Duodenal mucosa (tissue), 2 donors: ENCODE measurements around the gene UBE3A.

Experiments
- H3K27ac ChIP-seq: one replicate; pipeline ENCODE4 v1.7.0; 2013; ENCODE audit warnings: low read depth, low read length
- H3K27me3 ChIP-seq, 2 donors: one replicate each; pipeline ENCODE4 v1.7.0; 2013; ENCODE audit warnings: low read length in 2 of 2, control low read depth in 1 of 2; ENCODE audit not compliant: insufficient read depth in 2 of 2, control insufficient read depth in 1 of 2
- H3K36me3 ChIP-seq, 2 donors: one replicate each; pipeline ENCODE4 v1.7.0; 2013; ENCODE audit warnings: low read length in 2 of 2, control low read depth in 1 of 2; ENCODE audit not compliant: insufficient read depth in 2 of 2, control insufficient read depth in 1 of 2
- H3K4me1 ChIP-seq, 2 donors: one replicate each; pipeline ENCODE4 v1.7.0; 2013; ENCODE audit warnings: low read length in 2 of 2, control low read depth in 1 of 2; ENCODE audit not compliant: insufficient read depth in 2 of 2, control insufficient read depth in 1 of 2
- H3K4me3 ChIP-seq, 2 donors: one replicate each; pipeline ENCODE4 v1.7.0; 2013; ENCODE audit warnings: low read length in 2 of 2, low read depth in 1 of 2
- H3K9ac ChIP-seq, 2 donors: one replicate each; pipeline ENCODE4 v1.7.0; 2013; ENCODE audit warnings: low read length in 2 of 2, low read depth in 1 of 2
- H3K9me3 ChIP-seq, 2 donors: one replicate each; pipeline ENCODE4 v1.7.0; 2013; ENCODE audit warnings: low read length in 2 of 2, control low read depth in 1 of 2; ENCODE audit not compliant: control insufficient read depth in 1 of 2

Gene UBE3A

GRCh38 chr15:25441111-25441510 lies 2.3 kb upstream of the UBE3A start:
- H3K27ac ChIP-seq = no peak overlapping the region
- no peaks in the 10 kb centered on the region for H3K9me3 ChIP-seq
- H3K27me3 ChIP-seq = no peaks in the 10 kb centered on the region
- peaks cover 21% of the 10 kb centered on the region in 2 donors for H3K4me1 ChIP-seq
- no peak overlapping the region for H3K9ac ChIP-seq
- H3K36me3 ChIP-seq = no peaks in the 10 kb centered on the region
- H3K4me3 ChIP-seq = no peak overlapping the region

- Histone ChIP-seq H3K36me3 (peaks cover 0 to 4% of the 10 kb centered on the region in 2 donors), H3K27ac (peak overlapping the region; percentile 88), H3K9ac (peak overlapping the region; percentile 80 to 84), H3K27me3 (no peaks in the 10 kb centered on the region), H3K9me3 (no peaks in the 10 kb centered on the region), H3K4me1 (peaks cover 21 to 32% of the 10 kb centered on the region in 2 donors), H3K4me3 (peak overlapping the region; percentile 90 to 91)
Measured at GRCh38 chr15:25439369-25439836, 579 bp upstream of the UBE3A start.

DNA sequence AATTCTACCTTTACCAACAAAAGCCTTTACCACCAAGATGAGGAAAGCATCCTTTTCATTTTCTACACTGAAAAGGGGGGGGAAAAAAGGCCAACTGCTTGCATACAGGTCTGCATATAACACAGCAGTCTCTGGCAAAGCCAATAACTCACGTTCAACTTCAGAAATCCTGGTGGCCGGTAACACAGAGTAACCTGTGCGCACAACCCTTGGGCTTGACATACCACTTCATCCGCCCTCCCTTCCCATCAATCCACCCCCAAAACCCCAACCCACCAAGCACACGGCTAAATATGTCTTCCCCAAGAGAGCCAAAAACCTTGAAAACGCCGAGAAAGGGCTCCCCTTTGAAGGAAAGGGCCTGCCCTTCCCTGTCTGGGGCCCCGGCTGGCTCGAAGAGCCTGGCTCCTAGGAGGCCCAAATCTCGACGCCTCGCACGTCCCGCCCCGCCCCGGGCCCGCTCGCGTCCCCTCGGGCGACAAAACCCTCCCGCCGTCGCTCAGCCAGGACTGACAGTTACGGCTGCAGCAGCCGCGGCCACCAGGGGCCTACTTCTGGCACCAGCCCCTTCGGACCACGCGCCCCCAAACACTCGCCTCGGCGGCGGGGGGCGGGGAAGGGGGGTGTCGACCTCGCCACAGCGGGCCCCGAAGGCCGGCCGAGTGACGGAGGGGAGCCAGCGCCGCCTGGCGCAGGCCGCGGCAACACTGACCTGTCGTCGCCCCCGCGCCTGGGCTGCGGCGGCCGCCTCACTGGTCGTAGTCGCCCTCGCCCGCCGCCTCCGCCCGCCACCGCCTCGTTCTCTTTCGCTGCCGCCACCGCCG lies 835 bp downstream of the UBE3A start:
- peaks cover 0 to 4% of the 10 kb centered on the region in 2 donors for H3K36me3 ChIP-seq
- peaks cover 21 to 34% of the 10 kb centered on the region in 2 donors for H3K4me1 ChIP-seq
- peak overlapping the region; percentile 82 for H3K9ac ChIP-seq
- H3K9me3 ChIP-seq = no peaks in the 10 kb centered on the region
- no peaks in the 10 kb centered on the region for H3K27me3 ChIP-seq
- H3K27ac ChIP-seq = peak overlapping the region; percentile 93
- peak overlapping the region; percentile 90 to 93 for H3K4me3 ChIP-seq

- Histone ChIP-seq H3K4me1 (peaks cover 21 to 39% of the 10 kb centered on the region in 2 donors), H3K9ac (peak overlapping the region in 1 of 2 donors; percentile 15), H3K36me3 (peaks cover 0 to 4% of the 10 kb centered on the region in 2 donors), H3K27ac (no peak overlapping the region), H3K4me3 (peak overlapping the region; percentile 90 to 93), H3K9me3 (no peaks in the 10 kb centered on the region), H3K27me3 (no peaks in the 10 kb centered on the region)
Measured at GRCh38 chr15:25436707-25437106, 2.1 kb downstream of the UBE3A start.

DNA sequence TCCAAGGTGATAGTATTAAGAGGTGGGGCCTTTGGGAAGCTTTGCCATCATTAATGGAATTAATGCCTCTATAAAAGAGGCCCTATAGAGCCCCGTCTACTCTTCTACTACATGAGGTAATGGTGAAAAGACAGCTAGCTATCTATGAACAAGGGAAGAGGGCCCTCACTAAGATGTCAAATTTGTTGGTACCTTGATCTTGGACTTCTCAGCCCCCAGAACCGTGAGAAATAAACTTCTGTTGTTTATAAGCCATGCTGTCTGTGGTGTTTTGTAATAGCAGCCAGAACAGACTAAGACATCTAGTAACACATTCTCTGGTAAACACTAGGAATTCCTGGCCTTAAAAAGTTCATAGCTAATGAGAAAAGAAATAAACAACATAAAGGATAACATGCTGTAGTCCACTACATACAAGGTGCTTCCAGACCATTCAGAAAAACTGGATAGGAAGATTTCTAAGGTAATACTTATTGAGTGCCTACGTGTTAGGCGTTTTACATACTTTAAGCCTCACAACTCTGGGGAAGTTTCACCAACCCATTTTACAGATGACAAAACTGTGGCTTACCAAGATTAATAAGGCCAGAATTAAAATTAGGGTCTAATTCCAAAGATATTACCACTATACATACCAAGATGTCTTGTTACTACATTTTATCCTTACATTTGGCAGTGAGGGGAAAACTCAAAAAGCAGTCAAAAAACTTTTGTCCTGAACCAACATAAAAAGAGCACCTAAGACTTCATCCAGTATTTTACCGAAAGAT lies 3.2 kb downstream of the UBE3A start:
- no peaks in the 10 kb centered on the region for H3K27me3 ChIP-seq
- no peaks in the 10 kb centered on the region for H3K9me3 ChIP-seq
- H3K9ac ChIP-seq = no peak overlapping the region
- H3K4me1 ChIP-seq = peaks cover 21 to 39% of the 10 kb centered on the region in 2 donors
- H3K4me3 ChIP-seq = no peak overlapping the region
- no peak overlapping the region for H3K27ac ChIP-seq
- H3K36me3 ChIP-seq = peaks cover 0 to 8% of the 10 kb centered on the region in 2 donors

DNA sequence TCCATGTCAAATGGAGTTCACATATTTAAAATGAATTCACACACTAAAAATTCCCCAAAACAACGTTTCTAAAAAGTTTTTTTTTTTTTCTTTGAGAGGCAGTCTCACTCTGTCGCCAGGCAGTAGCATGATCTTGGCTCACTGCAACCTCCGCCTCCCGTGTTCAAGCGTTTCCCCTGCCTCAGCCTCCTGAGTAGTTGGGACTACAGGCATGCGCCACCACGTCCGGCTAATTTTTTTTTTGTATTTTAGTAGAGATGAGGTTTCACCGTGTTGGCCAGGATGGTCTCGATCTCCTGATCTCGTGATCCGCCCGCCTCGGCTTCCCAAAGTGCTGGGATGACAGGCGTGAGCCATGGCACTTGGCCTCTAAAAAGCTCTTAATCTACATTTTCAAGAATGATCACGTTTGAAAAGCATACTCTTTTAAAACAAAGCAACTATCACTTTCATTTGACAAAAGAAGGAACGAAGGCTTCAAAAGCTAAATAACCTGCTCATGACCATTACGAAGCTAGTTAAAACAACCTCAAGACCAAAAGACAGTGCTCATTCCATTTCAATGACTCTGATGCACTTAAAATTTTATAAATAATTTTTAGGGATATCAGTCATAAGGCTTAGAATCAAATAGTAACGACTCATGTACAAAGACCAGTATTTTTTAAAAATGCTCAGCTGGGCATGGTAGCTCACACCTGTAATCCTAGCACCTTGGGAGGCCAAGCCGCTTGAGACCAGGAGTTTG lies 5.5 kb downstream of the UBE3A start:
- Histone ChIP-seq H3K4me1 (peaks cover 16 to 36% of the 10 kb centered on the region in 2 donors), H3K36me3 (peaks cover 0 to 8% of the 10 kb centered on the region in 2 donors), H3K4me3 (no peak overlapping the region), H3K27ac (no peak overlapping the region), H3K9ac (no peak overlapping the region), H3K9me3 (no peaks in the 10 kb centered on the region), H3K27me3 (no peaks in the 10 kb centered on the region)

- Histone ChIP-seq H3K9me3 (no peaks in the 10 kb centered on the region), H3K4me1 (peaks cover 6 to 28% of the 10 kb centered on the region in 2 donors), H3K36me3 (peaks cover 0 to 8% of the 10 kb centered on the region in 2 donors), H3K27ac (no peak overlapping the region), H3K4me3 (no peak overlapping the region), H3K9ac (no peak overlapping the region), H3K27me3 (no peaks in the 10 kb centered on the region)
Measured at GRCh38 chr15:25431836-25432561, 6.8 kb downstream of the UBE3A start.

GRCh38 chr15:25427861-25428260 lies 11.0 kb downstream of the UBE3A start:
- Histone ChIP-seq H3K9ac (no peak overlapping the region), H3K9me3 (no peaks in the 10 kb centered on the region), H3K4me3 (no peak overlapping the region), H3K27ac (no peak overlapping the region), H3K36me3 (peaks cover 0 to 3% of the 10 kb centered on the region in 2 donors), H3K27me3 (no peaks in the 10 kb centered on the region), H3K4me1 (peaks cover 0 to 4% of the 10 kb centered on the region in 2 donors)

DNA sequence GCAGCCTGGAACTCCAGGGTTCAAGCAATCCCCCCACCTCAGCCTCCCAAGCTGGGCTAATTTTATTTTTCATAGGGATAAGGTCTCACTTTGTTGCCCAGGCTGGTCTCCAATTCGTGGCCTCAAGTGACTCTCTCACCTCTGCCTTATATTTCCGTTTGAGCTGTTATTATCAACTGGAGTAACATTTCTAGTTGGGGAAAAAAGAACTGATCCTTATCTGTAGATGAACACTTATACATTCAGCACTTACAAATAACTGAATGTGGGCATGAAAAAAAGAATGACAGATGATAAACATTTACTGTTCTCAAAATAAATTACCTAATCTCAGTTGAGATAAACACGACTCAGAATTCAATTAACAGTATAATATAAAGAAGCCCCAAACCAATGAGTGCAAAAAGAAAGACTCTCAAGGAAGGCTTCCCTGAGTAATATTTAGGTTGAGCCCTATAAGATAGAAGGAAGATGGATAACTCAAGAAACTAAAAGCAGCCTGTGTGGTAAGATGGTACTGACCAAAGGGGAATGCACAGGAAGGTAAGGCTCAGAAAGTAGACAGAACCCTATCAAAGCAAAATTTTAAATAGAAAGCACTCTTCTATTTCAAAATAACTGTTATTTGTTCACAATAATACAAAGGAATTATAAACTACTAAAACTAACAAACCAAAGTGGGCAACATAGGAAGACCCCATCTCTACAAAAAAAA lies 11.8 kb downstream of the UBE3A start:
- no peaks in the 10 kb centered on the region for H3K4me1 ChIP-seq
- H3K9ac ChIP-seq = no peak overlapping the region
- H3K27me3 ChIP-seq = no peaks in the 10 kb centered on the region
- peaks cover 0 to 3% of the 10 kb centered on the region in 2 donors for H3K36me3 ChIP-seq
- no peak overlapping the region for H3K27ac ChIP-seq
- H3K9me3 ChIP-seq = no peaks in the 10 kb centered on the region
- no peak overlapping the region for H3K4me3 ChIP-seq
